Bronchial epithelial cell (primary cell): Measurements from ENCODE around the gene SLC25A31. TPM values are rescaled to one million over a fixed set of nuclear protein-coding genes. Genes with fewer than 3 reads are reported as not detected.

ENCODE experiments used
- DNase-seq: peaks from one replicate; pipeline ENCODE4 v3.0.0-alpha.2; 2010; ENCODE audit warnings: low read depth
- FAIRE-seq: peaks from 2 replicates; lab custom pipeline; 2011; peaks lifted over from hg19 to GRCh38; lab: Jason Lieb, UNC
- H3K27me3 ChIP-seq: 2 replicates; pipeline ENCODE4 v1.5.1; 2011; ENCODE audit warnings: low read length; ENCODE audit not compliant: control insufficient read depth, insufficient read depth
- H3K36me3 ChIP-seq: 2 replicates; pipeline ENCODE4 v1.5.1; 2011; ENCODE audit warnings: low read length; ENCODE audit not compliant: control insufficient read depth, insufficient read depth
- H3K4me3 ChIP-seq: 2 replicates; pipeline ENCODE4 v1.5.1; 2011; ENCODE audit warnings: mild to moderate bottlenecking, low read depth, low read length, control low read depth
- total RNA-seq: library from RNA; depleted of rRNA; stranded (reverse); fragments of >200 nt; gene quantifications from 2 replicates; pipeline ENCODE4 v1.2.1, GENCODE V29; 2014
- TF ChIP-seq, protein P1 (sequence below): IDR thresholded peaks from 2 replicates; pipeline ENCODE4 v1.5.1; 2011; ENCODE audit warnings: mild to moderate bottlenecking, moderate library complexity, low read length, control low read depth, inconsistent platforms; ENCODE audit not compliant: insufficient read depth, severe bottlenecking

SLC25A31 gene
- total RNA-seq, 1 donor from 2014 or later, result not detected

DNA sequence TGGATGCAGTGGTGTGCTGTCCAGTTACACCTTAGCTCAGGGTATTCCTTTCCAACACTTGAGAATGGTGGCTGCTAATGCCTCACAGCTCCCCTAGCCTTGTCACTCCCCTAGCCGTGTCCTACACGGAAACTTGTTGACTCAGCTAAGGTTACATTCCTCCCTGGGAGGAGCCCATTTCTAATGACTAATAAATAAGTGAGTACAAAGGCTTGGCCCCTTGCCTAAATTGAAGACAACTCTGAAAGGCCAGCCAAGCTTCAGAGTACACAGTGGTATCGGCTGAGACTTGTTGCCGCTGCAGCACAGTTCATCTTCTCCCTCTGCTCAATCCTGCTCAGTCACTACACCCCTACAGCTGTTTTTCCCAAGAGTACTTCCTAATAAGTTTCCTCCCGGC is 21.2 kb upstream of the SLC25A31 start:
- DNase-seq (peak; percentile 99), FAIRE-seq (peak; percentile 96)
- Histone ChIP-seq H3K4me3 (peak overlapping the region; percentile 13), H3K27me3 (no peaks in the 10 kb centered on the region), H3K36me3 (peaks cover 2% of the 10 kb centered on the region)
- TF ChIP-seq, protein P1, sequence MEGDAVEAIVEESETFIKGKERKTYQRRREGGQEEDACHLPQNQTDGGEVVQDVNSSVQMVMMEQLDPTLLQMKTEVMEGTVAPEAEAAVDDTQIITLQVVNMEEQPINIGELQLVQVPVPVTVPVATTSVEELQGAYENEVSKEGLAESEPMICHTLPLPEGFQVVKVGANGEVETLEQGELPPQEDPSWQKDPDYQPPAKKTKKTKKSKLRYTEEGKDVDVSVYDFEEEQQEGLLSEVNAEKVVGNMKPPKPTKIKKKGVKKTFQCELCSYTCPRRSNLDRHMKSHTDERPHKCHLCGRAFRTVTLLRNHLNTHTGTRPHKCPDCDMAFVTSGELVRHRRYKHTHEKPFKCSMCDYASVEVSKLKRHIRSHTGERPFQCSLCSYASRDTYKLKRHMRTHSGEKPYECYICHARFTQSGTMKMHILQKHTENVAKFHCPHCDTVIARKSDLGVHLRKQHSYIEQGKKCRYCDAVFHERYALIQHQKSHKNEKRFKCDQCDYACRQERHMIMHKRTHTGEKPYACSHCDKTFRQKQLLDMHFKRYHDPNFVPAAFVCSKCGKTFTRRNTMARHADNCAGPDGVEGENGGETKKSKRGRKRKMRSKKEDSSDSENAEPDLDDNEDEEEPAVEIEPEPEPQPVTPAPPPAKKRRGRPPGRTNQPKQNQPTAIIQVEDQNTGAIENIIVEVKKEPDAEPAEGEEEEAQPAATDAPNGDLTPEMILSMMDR, result no peak

DNA sequence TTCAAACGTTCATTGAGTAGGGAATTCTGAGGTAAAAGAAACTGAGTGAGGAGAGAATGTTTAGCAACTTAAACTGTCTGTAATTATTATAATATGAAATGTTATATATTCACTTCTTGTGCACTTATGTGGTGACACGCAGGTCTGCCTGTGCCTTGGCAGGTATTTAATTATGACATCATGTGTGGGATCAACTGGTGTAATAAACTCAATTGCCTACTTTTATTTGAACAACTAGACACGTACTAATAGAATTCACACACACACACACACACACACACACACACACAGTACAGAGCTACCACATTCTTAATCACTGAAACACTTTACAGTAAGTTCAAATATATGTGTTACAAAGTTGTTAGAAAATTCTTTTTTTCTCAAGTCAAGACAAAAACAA is 20.7 kb upstream of the SLC25A31 start:
- peak; percentile 81 for DNase-seq
- Histone ChIP-seq H3K27me3 (no peaks in the 10 kb centered on the region), H3K4me3 (peak overlapping the region; percentile 13), H3K36me3 (peaks cover 2% of the 10 kb centered on the region)
- TF ChIP-seq, protein P1, result no peak
- no peak for FAIRE-seq

DNA sequence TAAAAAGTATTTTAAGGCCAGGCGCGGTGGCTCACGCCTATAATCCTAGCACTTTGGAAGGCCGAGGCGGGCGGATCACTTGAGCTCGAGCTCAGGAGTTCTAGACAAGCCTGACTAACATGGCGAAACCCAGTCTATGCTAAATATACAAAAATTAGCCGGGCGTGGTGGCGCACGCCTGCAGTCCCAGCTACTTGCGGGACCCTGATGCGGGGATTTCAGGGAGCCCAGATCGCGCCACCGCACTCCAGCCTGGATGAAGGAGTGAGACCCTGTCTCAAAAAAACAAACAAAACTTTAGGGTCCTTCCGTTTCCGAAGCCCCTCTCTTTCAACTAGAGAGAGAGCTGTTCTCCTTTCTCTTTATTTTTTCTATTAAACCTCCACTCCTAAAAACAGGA is 1.2 kb downstream of the SLC25A31 start:
- no peaks in the 10 kb centered on the region for H3K27me3 ChIP-seq
- DNase-seq (no peak), FAIRE-seq (no peak)
- no peaks in the 10 kb centered on the region for H3K36me3 ChIP-seq
- TF ChIP-seq, protein P1, result no peak
- H3K4me3 ChIP-seq, result no peak overlapping the region

DNA sequence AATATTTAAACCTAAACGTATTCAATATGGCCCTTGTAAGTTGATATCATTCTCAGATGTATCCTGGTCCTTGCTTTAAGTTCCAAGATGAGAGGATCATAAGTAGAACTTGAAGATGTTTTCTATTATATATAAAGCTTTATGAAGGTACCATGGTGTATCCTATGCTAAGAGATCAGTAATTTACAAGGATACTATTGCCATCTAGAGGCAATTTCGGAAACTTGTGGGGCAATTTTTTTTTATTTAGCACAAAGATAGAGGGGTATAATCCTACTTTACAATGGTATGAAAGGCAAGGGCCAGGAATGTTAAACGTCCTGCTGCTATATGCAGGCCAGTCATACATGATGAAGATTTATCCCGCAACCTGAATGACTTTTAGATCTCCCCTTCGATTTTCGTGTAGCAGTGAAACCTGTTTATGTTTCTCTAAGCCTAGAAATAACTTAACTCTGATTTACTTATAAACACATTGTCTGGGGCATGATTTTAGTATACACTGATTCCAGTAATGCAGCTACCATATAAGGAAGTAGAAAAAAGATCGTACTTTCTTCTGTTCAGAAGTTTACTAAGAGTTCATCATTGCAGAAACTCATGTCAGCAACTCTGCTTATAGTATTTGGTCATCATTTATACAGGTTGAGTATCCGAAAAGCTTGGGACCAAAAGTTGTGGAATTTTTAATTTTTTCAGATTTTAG is 2.6 kb downstream of the SLC25A31 start:
- no peaks in the 10 kb centered on the region for H3K36me3 ChIP-seq
- FAIRE-seq (no peak), DNase-seq (peak; percentile 59)
- TF ChIP-seq, protein P1, result peak; percentile 33
- no peaks in the 10 kb centered on the region for H3K27me3 ChIP-seq
- H3K4me3 ChIP-seq, result no peak overlapping the region

DNA sequence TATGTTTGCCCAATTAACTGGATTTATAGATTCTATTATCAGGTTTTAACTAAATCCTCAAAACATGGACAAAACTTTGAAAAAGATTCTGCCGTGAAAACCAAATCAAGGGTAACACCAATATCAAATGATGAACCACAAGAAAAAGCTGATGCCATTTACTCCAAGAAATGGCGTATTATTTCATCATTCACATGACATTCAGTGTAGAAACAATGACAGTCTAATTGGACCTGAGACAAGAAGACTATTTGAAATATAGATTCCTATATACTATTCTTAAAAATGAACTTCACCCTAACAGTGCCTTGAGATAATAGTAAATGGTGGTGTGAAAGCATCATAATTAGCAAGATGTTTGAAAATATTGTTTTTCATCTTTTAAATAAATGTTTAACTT is 4.8 kb downstream of the SLC25A31 start:
- no peak for DNase-seq
- H3K27me3 ChIP-seq, result no peaks in the 10 kb centered on the region
- TF ChIP-seq, protein P1, result no peak
- H3K4me3 ChIP-seq, result no peak overlapping the region
- H3K36me3 ChIP-seq, result no peaks in the 10 kb centered on the region
- FAIRE-seq, result no peak

DNA sequence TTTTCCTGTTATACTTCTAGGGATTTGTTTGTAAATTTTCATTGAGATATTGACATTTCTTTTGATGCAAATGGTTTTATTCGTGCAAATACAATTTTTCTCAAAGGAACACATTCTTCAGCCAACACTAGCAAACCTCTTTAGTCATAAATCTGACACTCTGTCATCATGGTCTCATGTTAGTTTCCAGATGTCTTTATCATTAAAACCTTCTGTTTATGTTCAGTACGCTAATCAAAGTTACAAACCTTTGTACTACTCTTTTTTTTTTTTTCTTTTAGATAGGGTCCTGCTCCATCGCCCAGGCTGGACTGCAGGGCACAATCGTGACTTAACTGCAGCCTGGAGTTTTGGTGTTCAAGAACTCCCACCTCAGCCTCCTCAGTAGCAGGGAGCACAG is 7.1 kb downstream of the SLC25A31 start:
- Histone ChIP-seq H3K36me3 (no peaks in the 10 kb centered on the region), H3K4me3 (no peak overlapping the region), H3K27me3 (no peaks in the 10 kb centered on the region)
- TF ChIP-seq, protein P1, result no peak
- DNase-seq (no peak), FAIRE-seq (no peak)
